ENCODE results near the gene MAGI1.

The MAGI1 gene

DNA sequence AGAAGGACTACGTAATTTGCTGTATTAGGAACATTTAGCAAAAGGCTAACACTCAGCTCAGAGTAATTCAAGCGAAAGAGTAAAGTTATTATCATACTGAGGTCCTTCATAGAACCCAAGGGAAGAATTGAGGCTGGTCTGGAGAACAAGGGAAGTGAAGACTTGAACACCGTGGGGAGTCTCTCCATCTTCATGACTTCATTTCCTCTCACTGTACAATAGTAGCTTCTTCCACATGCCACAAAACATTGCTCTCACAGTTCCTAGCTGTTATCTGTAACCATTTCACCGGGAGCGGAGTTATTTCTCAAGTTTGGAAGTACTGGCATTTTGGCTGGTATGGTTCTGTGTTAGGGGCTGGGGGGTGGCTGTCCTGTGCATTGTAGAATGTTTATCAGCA lies 69.7 kb downstream of the MAGI1 start:
- no peak for DNase-seq

GRCh38 chr3:65967451-65967850 lies 71.3 kb downstream of the MAGI1 start:
- DNase-seq = no peak

DNA sequence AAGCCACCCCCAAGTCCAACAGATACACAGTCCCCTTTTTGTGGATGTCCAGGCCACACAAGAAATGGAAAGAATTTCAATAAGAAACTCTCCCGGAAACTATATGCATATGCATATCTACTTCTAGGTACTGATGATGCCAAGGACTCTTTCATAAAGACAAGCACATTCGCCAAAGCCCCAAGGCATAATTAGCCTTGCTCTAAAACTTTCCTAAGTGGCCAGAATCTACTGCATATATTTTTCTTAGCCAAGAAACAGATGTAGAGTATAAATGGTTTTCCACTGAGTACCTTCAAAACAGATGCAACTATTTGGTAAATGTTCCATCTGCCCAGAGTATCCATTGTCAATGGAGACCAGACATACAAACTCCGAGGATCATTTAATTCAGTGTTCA lies 73.9 kb downstream of the MAGI1 start:
- no peak for DNase-seq

- DNase-seq = no peak
Observed at GRCh38 chr3:65963787-65964677, 74.7 kb downstream of the MAGI1 start.

DNA sequence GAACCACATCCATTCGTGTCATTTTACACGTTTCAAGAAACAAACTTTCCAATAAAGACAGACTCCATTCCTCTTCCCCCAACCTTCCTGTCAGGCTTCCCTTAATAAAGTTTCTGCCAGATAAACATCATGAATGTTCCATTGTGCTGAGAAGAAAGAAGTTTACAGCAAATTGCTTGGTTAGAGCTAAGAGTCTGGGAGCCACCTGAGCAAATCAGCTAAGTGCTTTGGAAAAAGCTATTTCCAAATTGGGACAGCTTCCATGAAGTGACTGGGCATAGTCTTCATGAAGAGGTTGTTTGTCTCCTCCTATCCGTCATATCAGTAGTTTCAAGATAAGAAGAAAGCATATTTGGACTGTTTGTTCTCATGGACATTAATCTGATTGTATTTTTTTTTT lies 77.0 kb downstream of the MAGI1 start:
- DNase-seq = no peak

DNA sequence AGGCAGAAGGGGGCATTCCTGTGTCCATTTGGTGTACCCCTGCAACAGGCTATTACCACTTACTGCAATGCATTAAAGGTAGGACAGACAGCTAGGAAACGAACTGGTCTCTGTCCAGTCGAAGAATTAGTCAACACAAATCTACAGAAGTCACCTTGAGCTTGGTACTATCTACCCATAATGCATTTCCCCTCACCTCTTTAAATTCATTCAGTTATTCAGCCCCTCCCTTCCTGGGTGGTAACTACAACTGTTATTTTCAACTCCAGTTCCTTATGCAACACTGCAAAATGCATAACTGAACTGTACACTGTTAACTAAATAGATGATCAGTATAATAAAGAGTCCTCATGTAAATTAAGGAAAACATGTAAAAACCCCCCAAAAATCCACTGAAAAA lies 77.6 kb downstream of the MAGI1 start:
- DNase-seq = no peak

DNA sequence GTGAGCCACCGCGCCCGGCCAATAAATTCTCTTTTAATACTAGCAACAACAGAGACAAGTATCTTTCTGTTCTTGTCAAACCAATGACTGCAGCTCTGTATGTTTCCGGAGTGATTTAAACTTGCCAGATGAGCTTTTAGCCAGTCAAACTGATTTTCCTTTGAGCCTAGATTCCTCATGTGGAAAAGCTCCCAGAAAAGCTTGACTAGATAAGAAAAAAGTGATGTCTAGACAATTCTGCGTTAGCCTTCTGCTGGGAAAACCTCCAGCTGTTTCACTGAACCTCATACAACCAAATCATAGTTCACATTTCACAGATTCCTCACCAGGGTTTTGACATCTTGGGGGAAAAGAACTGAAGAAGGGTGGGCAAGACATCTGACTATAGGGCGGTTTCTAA lies 78.6 kb downstream of the MAGI1 start:
- DNase-seq = no peak

GRCh38 chr3:65958216-65958615 lies 80.5 kb downstream of the MAGI1 start:
- DNase-seq = no peak

- no peak for DNase-seq
Observed at GRCh38 chr3:65955792-65956477, 82.8 kb downstream of the MAGI1 start.

- DNase-seq = no peak
Observed at GRCh38 chr3:65953881-65954733, 84.6 kb downstream of the MAGI1 start.

GRCh38 chr3:65953301-65953812 lies 85.4 kb downstream of the MAGI1 start:
- no peak for DNase-seq

DNA sequence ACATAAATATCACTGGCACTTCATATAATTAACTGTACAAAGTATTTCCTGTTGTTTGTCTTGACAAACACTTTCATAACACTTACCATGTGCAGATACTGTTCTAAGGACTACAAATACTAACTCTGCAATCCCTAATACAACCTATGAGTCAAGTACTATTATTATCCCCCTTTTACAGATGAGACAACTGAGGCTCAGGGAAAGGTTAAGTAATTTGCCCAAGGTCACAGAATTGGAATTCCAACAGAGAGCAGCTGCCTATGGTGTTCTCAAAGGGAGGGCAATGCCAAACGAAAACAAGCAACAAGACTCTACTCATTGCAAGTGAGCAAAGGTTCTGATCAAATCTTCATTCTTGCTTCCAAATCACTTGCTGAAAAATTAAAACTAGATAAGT lies 85.9 kb downstream of the MAGI1 start:
- DNase-seq = no peak

- DNase-seq = no peak
Observed at GRCh38 chr3:65951836-65952505, 86.7 kb downstream of the MAGI1 start.

- no peak for DNase-seq
Observed at GRCh38 chr3:65950340-65951326, 88.1 kb downstream of the MAGI1 start.

DNA sequence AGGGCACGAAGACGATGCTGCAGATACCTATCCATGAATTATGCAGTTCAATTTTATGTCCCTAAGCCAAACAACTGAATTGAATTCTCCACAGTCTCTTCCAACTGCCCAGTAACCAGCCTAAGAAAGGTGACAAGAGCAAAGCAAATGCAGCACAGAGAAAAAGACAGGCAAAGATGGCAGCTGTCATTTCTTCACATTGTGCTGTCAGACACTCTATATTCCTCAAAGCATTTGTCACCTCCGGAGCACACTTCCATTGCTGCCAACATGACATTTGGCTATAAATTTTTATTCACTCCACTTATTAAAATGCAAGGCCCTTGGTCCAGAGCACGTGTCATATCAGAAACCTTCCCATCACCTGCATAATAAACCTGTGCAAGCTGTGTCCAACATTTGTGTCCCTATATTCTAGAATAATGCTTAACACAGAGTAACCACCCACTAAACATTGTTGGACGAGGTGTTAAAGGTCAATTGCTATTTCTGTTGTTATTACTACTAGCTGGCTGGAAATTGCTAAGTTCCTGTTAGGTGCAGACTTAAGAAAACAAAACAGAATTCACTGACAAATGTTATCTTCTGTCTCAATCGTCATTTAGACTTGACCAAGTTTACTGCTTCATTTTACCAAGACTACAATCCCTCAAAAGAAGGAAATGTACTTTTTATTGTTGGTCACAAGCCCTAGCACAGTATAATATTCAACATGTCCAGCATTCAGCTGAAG lies 89.7 kb downstream of the MAGI1 start:
- DNase-seq = no peak

DNA sequence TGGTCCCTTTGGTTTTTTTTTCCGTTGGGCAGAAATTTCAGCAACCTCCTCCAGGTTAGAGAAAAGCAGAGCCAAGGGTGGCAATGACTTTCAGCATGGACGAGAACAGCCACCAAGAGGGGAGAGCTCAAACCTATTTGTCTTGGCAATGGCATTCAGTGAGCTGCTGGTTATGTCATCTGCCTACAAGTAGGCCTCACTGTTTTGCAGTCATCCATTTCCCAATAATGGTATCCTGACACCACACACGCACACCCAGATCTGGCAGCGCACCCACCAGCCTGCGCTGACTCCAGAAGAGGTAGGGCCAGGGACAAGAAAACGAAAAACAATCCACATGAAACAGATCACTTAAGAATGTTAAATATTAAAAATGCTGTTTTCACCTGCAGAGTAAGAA lies 92.3 kb downstream of the MAGI1 start:
- DNase-seq = no peak

- no peak for DNase-seq
Observed at GRCh38 chr3:65945953-65946352, 92.8 kb downstream of the MAGI1 start.

DNA sequence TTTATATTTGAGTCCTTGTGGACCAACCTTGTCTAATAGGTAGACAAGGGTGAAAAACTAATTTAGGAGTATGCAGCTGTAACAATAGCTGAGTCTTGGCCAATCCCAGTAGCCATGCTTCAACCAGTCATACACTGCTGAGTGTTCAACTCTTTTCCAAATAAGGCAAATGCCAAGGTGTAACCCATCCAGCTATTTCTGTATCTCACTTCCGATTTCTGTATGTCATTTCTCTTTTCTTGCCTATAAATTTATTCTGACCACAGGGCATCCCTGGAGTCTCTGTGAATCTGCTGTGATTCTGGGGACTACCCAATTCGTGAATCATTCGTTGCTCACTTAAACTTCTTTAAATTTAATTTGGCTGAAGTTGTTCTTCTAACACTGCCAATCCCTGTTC lies 93.2 kb downstream of the MAGI1 start:
- DNase-seq = no peak

GRCh38 chr3:65944252-65944651 lies 94.5 kb downstream of the MAGI1 start:
- DNase-seq = no peak

- DNase-seq = no peak
Observed at GRCh38 chr3:65939801-65940246, 98.9 kb downstream of the MAGI1 start.

GRCh38 chr3:65939184-65939583 lies 99.5 kb downstream of the MAGI1 start:
- DNase-seq = no peak

All from CD4-positive, alpha-beta T cell treated with Interleukin-12 subunit alpha and Interleukin-12 subunit beta, for 1 hour (primary cell).